GM21515 (cell line): Measurements from ENCODE around the gene CHCHD3.

Experiments used
- ATAC-seq: cut with Tn5 transposase; IDR thresholded peaks from one replicate; pipeline ENCODE4 v1.9.1; 2021; ENCODE audit not compliant: unreplicated experiment

Gene CHCHD3

GRCh38 chr7:132830941-132831340 is 250.9 kb downstream of the CHCHD3 start:
- no peak for ATAC-seq

GRCh38 chr7:132828502-132828901 is 253.4 kb downstream of the CHCHD3 start:
- ATAC-seq: no peak

GRCh38 chr7:132825932-132826835 is 255.7 kb downstream of the CHCHD3 start:
- ATAC-seq: no peak

- ATAC-seq: no peak
These were observed 256.7 kb downstream of the CHCHD3 start for GRCh38 chr7:132825222-132825621.

GRCh38 chr7:132819648-132820047 is 262.2 kb downstream of the CHCHD3 start:
- ATAC-seq: no peak

GRCh38 chr7:132817949-132818348 is 263.9 kb downstream of the CHCHD3 start:
- no peak for ATAC-seq

GRCh38 chr7:132815696-132816311 is 266.1 kb downstream of the CHCHD3 start:
- ATAC-seq: no peak

GRCh38 chr7:132815130-132815529 is 266.8 kb downstream of the CHCHD3 start:
- no peak for ATAC-seq

GRCh38 chr7:132810561-132810960 is 271.3 kb downstream of the CHCHD3 start:
- no peak for ATAC-seq

GRCh38 chr7:132806834-132807233 is 275.1 kb downstream of the CHCHD3 start:
- ATAC-seq: no peak

- ATAC-seq: no peak
These were observed 276.1 kb downstream of the CHCHD3 start for GRCh38 chr7:132805766-132806165.

- ATAC-seq: no peak
These were observed 276.9 kb downstream of the CHCHD3 start for GRCh38 chr7:132804849-132805485.

GRCh38 chr7:132800522-132800921 is 281.4 kb downstream of the CHCHD3 start:
- ATAC-seq: no peak

- ATAC-seq: no peak
These were observed 282.8 kb downstream of the CHCHD3 start for GRCh38 chr7:132799081-132799413.

- ATAC-seq: no peak
These were observed 284.7 kb downstream of the CHCHD3 start for GRCh38 chr7:132797152-132797551.

- ATAC-seq: no peak
These were observed 288.4 kb downstream of the CHCHD3 start for GRCh38 chr7:132793474-132793873.

GRCh38 chr7:132791036-132791435 is 290.9 kb downstream of the CHCHD3 start:
- ATAC-seq: no peak

GRCh38 chr7:132790104-132790503 is 291.8 kb downstream of the CHCHD3 start:
- ATAC-seq: no peak

- no peak for ATAC-seq
These were observed 292.6 kb downstream of the CHCHD3 start for GRCh38 chr7:132789281-132789680.

GRCh38 chr7:132785870-132786269 is 296.0 kb downstream of the CHCHD3 start:
- no peak for ATAC-seq

GRCh38 chr7:132784406-132784805 is 297.5 kb downstream of the CHCHD3 start:
- no peak for ATAC-seq

- ATAC-seq: no peak
These were observed 298.1 kb downstream of the CHCHD3 start for GRCh38 chr7:132783824-132784223.
